Gastroesophageal sphincter (tissue), 3 donors: Measurements from ENCODE around the gene MCF2L2.

Experiments
- CTCF ChIP-seq, 4 experiments: fragments of 200-600 bp in 2 of 4; fragments of 450-650 bp in 2 of 4; sonication (generic) in 1 of 4; IDR thresholded peaks; one replicate each; pipeline ENCODE4 v1.5.1; 2017 to 2019; ENCODE audit warnings: antibody characterized with exemption in 4 of 4, mild to moderate bottlenecking in 2 of 4, moderate library complexity in 2 of 4
- POLR2A ChIP-seq, 2 donors: fragments of 450-650 bp; IDR thresholded peaks; one replicate each; pipeline ENCODE4 v1.6.1; 2017; ENCODE audit warnings: antibody characterized with exemption in 2 of 2, mild to moderate bottlenecking in 2 of 2, moderate library complexity in 1 of 2

- TF ChIP-seq POLR2A (IDR thresholded peaks at IDR 0.05) (no peak), CTCF (IDR thresholded peaks at IDR 0.05) (no peak)
Measured at GRCh38 chr3:183252973-183253527, 175.4 kb downstream of the MCF2L2 start, which contains the start of gene B3GNT5.
